Astrocyte of the cerebellum (primary cell): ENCODE measurements around the gene SFI1.

Source experiments
- DNase-seq: peaks from one replicate; pipeline ENCODE4 v3.0.0-alpha.2; 2011; ENCODE audit warnings: low read depth
- H3K4me3 ChIP-seq: 2 replicates; pipeline ENCODE4 v1.5.1; 2011; ENCODE audit warnings: mild to moderate bottlenecking, low read depth, low read length, moderate library complexity
- in situ Hi-C: cut with HindIII; loops from 2 replicates; pipeline ENCODE4 v1.10.0; 2017; ENCODE audit warnings: low sequenced_read_pairs
- TF ChIP-seq, protein P1 (sequence below): IDR thresholded peaks from 2 replicates; pipeline ENCODE4 v1.5.1; 2012; ENCODE audit warnings: low read length, low read depth, moderate library complexity, mild to moderate bottlenecking; ENCODE audit errors: missing control alignments

The SFI1 gene

DNA sequence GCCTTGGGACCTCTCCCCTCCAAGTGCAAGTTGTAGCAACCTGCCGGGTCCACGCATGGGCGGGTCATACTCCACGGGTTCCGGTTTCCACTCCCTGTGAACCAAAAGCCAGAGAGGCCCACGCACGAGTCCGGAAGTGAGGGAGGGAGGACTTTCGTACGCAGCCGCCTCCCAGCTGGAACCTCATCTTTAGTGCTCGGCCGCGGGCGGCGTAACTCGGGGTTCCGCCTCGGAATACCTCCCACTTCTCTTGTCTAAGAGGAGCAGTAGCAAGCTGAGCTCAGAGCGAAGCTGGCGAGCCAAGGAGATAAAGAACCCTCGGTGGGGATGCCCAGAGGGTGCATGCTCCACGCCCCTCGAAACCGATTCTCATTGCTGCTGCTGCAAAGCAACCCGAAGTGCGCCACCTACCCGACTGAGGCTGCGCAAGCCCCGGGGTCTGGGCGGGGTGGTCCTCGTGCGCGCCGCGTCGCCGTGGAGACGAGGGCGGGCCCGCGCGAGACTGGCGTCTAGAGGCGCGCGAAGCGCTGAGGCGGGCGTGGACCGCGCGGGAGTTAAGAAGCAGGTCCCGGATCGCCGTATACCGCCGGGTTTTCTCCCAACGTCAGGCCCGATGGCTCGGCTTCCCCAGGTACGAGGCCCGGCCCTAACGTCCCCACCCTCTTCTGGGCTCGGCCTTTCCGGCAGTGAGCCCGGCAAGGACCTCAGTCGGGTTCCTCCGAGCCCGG, at the start of gene SFI1:
Gene SFI1, plus strand, starts transcription at position 530 of the 728 bp plus-strand sequence. CDS start 11,749 bp downstream, outside the sequence.
- DNase-seq = peak; percentile 71
- in situ Hi-C loops = no loop called here
- TF ChIP-seq, protein P1, sequence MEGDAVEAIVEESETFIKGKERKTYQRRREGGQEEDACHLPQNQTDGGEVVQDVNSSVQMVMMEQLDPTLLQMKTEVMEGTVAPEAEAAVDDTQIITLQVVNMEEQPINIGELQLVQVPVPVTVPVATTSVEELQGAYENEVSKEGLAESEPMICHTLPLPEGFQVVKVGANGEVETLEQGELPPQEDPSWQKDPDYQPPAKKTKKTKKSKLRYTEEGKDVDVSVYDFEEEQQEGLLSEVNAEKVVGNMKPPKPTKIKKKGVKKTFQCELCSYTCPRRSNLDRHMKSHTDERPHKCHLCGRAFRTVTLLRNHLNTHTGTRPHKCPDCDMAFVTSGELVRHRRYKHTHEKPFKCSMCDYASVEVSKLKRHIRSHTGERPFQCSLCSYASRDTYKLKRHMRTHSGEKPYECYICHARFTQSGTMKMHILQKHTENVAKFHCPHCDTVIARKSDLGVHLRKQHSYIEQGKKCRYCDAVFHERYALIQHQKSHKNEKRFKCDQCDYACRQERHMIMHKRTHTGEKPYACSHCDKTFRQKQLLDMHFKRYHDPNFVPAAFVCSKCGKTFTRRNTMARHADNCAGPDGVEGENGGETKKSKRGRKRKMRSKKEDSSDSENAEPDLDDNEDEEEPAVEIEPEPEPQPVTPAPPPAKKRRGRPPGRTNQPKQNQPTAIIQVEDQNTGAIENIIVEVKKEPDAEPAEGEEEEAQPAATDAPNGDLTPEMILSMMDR = peak; percentile 28
- peak within 1 kb of the TSS; percentile 57 for H3K4me3 ChIP-seq

- in situ Hi-C loops = no loop called here
- TF ChIP-seq, protein P1 = no peak
- H3K4me3 ChIP-seq = no peak overlapping the region
- DNase-seq = no peak
Observed at GRCh38 chr22:31446767-31447166, 49.6 kb upstream of the SFI1 start.

DNA sequence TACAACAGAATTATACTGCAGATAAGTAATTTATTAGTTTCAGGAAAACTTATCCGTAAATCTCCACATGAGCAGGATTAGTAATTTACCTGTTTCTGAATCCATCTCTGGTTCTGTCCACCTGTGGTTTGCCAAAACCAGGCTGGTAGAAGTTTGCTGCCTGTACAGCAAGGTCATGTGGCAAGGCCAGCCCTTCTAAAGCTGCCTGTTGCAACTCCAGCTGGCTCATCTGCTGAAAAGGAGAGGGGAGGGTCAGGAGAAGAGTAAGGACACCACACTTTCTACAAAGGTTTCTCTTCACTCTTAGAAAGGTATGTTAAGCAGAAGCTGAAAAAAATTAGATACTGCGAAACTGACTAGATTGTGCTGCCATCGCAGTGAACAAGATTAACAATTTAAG, 49.0 kb upstream of the SFI1 start:
- TF ChIP-seq, protein P1 = no peak
- no peak overlapping the region for H3K4me3 ChIP-seq
- in situ Hi-C loops = no loop called here
- no peak for DNase-seq

DNA sequence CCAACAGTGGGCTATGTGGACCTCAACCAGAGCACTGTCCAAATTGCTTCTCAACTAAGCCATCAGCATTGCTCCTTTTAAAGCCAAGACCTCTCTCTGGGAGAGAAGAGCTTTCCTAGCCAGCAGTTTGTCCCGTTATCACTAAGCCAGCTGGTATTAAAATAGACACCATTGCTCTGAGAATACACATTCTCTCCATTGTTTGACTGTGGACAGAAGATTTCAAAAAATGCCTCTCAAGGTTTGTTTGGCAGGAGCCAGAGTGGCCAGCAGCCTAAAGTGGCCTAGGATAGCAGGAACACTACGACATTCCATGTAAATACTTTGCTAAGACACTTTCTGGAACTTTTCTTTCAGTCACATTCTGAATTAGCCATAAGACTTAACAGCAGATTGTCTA, 48.0 kb upstream of the SFI1 start:
- in situ Hi-C loops = no loop called here
- TF ChIP-seq, protein P1 = no peak
- no peak overlapping the region for H3K4me3 ChIP-seq
- DNase-seq = no peak

DNA sequence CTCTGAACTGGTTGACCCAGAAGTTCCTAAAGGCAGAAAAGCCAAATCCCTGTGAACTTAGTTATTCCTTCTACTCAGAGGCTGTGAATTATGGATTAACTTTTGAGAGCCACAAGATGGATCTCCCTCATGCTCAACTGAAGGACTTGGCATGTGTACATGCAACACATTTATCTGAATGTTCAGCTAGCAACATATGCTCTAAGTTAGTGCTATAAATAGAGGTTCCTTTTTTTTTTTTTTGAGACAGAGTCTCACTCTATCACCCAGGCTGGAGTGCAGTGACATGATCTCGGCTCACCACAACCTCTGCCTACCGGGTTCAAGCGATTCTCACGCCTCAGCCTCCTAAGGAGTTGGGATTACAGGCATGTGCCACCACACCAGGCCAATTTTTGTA, 46.8 kb upstream of the SFI1 start:
- no peak for DNase-seq
- no peak overlapping the region for H3K4me3 ChIP-seq
- TF ChIP-seq, protein P1 = no peak
- in situ Hi-C loops = no loop called here

DNA sequence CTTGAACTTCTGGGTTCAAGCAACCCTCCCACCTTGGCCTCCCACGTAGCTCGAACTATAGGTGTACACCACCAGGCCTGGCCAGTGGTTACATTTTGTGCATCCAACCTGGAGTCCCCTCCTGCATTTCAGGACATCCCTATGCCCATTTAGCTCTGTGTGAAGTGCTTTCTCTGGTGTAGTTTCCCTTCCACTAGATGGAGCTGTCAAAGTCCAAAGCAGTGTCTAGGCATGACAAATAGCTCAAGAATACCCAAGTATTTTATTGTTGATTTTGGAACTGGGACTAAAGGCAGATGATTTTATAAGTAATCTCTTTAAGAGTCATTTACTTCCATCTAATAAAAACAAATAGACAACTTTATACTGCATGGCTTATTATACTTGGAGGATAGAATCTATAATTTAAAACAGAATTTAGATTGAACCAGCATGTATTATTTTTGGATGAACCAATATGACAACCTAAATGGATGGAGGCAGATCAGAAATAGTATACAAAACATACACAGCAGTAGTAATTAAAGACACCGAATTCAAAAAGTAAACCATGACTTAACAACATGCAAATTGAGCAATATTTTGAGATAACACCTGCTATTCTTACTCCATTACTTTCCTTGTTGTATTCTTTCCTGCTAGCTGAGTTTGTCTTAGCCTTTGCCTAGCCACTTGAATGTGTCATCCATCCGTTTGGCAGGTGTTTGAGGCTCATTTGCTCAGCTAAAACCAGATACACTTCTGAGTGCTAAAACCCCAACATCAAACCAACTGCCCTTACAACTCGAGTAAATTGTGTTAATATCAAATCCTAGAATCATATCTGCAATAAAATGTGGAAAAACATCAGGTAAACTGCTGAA, 44.4 kb upstream of the SFI1 start:
- peak; percentile 28 for DNase-seq
- in situ Hi-C loops = no loop called here
- no peak overlapping the region for H3K4me3 ChIP-seq
- TF ChIP-seq, protein P1 = peak; percentile 77
